Astrocyte of the cerebellum (primary cell): ENCODE measurements around the gene PRF1.

Experiments used
- DNase-seq: peaks from one replicate; pipeline ENCODE4 v3.0.0-alpha.2; 2011; ENCODE audit warnings: low read depth
- H3K4me3 ChIP-seq: 2 replicates; pipeline ENCODE4 v1.5.1; 2011; ENCODE audit warnings: mild to moderate bottlenecking, low read depth, low read length, moderate library complexity
- CTCF ChIP-seq: IDR thresholded peaks from 2 replicates; pipeline ENCODE4 v1.5.1; 2012; ENCODE audit warnings: low read length, low read depth, moderate library complexity, mild to moderate bottlenecking; ENCODE audit errors: missing control alignments
- in situ Hi-C: cut with HindIII; loops from 2 replicates; pipeline ENCODE4 v1.10.0; 2017; ENCODE audit warnings: low sequenced_read_pairs

Gene PRF1

GRCh38 chr10:70555371-70555770 is 47.2 kb downstream of the PRF1 start:
- in situ Hi-C loops, result no loop called here
- TF ChIP-seq CTCF, result no peak
- DNase-seq, result no peak
- H3K4me3 ChIP-seq, result no peak overlapping the region

DNA sequence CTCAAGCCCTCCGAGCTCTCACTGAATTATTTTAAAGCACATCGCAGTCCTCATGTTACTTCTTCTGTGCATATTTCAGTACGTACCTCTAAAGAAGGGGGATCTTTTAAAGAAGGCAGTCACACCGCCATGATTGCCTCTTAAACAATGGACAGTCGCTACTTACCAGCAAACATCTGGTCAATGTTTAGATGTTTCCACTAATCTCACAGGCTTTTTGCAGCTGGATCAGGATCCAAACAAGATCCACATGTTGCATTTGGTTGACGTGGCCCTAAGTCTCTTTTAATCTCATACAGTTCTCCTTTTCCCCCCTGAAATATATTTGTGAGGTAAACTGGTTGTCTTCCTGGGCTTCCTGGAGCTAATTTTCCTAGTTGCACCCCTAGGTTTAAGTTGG is 50.0 kb downstream of the PRF1 start:
- no peak for TF ChIP-seq CTCF
- in situ Hi-C loops, result loop anchor here (5.0 kb wide), 1 partner anchor 85 kb away; no protein-coding TSS in a partner anchor
- no peak for DNase-seq
- no peak overlapping the region for H3K4me3 ChIP-seq

GRCh38 chr10:70551971-70552422 is 50.5 kb downstream of the PRF1 start:
- no peak for TF ChIP-seq CTCF
- peak; percentile 46 for DNase-seq
- in situ Hi-C loops, result loop anchor here (5.0 kb wide), 1 partner anchor 85 kb away; no protein-coding TSS in a partner anchor
- H3K4me3 ChIP-seq, result no peak overlapping the region

DNA sequence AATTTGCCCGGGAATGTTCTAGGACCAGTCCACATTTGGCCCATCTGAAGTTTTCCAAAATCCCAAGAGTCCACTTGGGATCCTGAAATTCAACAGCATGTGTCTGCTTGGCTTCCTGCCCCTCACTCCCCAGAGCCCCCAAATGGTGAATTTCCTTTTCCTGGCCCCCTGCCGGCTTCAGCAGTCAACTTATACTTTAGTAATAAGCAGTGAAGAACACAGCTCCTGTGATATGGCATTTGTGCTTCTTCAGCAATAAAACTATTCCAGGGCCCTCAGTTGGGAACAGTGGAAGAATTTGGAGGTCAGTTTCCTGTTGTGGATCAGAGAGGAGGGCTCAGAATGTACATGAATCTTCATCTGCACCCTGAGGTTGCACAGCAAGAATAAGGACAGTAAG is 51.1 kb downstream of the PRF1 start:
- H3K4me3 ChIP-seq, result no peak overlapping the region
- no peak for TF ChIP-seq CTCF
- in situ Hi-C loops, result loop anchor here (5.0 kb wide), 1 partner anchor 84 kb away; no protein-coding TSS in a partner anchor
- no peak for DNase-seq

DNA sequence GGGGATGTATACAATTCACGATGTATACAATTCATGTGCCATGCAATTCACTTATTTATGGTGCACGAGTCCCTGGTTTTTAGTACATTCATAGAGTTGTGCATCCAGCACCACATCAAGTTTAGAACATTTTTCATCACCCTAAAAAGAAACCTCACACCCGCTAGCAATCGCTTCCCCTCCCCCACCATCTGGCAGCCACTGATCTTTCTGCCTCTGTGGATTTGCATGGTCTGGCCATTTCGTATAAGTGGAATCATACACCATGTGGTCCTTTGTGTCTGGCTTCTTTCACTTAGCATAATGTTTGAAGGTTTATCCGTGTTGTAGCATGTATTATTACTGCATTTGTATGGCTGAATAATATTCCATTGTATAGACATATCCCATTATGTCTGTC is 52.1 kb downstream of the PRF1 start:
- no peak for DNase-seq
- TF ChIP-seq CTCF, result no peak
- H3K4me3 ChIP-seq, result no peak overlapping the region
- in situ Hi-C loops, result loop anchor here (5.0 kb wide), 1 partner anchor 83 kb away; no protein-coding TSS in a partner anchor

- TF ChIP-seq CTCF, result peak; percentile 88
- no peak overlapping the region for H3K4me3 ChIP-seq
- in situ Hi-C loops, result loop anchor here (5.0 kb wide), 1 partner anchor 83 kb away; no protein-coding TSS in a partner anchor
- peak; percentile 45 for DNase-seq
These were observed 52.5 kb downstream of the PRF1 start for GRCh38 chr10:70549962-70550458.
